ENCODE data around the gene SOX5. TPM values are rescaled to one million over a fixed set of nuclear protein-coding genes. Genes with fewer than 3 reads are reported as not detected.

SOX5 gene
- total and polyA plus RNA-seq, 2 donors (not counting 1 experiment from before 2014, with no cell fraction given), result 3.9 to 17.2 TPM

- H3K4me1 ChIP-seq (ENCODE audit: control insufficient read depth in 2 of 2, insufficient read depth in 2 of 2, low read length in 2 of 2), result no peaks in the 10 kb centered on the region
- H3K36me3 ChIP-seq (replicated peaks in 1 of 2; ENCODE audit: control extremely low read depth in 1 of 2, control insufficient read depth in 1 of 2, extremely low read depth in 1 of 2, insufficient read depth in 2 of 2, low read length in 1 of 2), result no peaks in the 10 kb centered on the region
- no peak overlapping the region for H3K4me3 ChIP-seq (ENCODE audit: control extremely low read depth in 1 of 5, extremely low read depth in 1 of 5, insufficient read depth in 1 of 5, low read depth in 2 of 5, low read length in 4 of 5)
- DNase-seq (no peak), ATAC-seq (ENCODE audit: low read depth) (no peak)
- H3K4me3 Mint-ChIP-seq, result no peak overlapping the region
- H3K27me3 Mint-ChIP-seq, result no peaks in the 10 kb centered on the region
- peaks cover 0 to 3% (median 0%) of the 10 kb centered on the region in 3 donors for H3K9me3 ChIP-seq (ENCODE audit: control extremely low read depth in 1 of 3, control insufficient read depth in 2 of 3, insufficient read depth in 1 of 3, low read length in 2 of 3)
- no peaks in the 10 kb centered on the region for H4K20me1 ChIP-seq (ENCODE audit: control insufficient read depth, insufficient read depth, low read length, poor library complexity, severe bottlenecking)
- no peak overlapping the region for H3K9ac ChIP-seq (ENCODE audit: low read length)
- WGBS (ENCODE audit: insufficient coverage), result no CpG with 5 or more reads among the region's 1 CpG
- no peak overlapping the region for H2AFZ ChIP-seq (ENCODE audit: insufficient read depth, low read depth, low read length, poor library complexity, severe bottlenecking)
- H3K27me3 ChIP-seq (replicated peaks in 1 of 4; ENCODE audit: control extremely low read depth in 1 of 4, control insufficient read depth in 3 of 4, insufficient read depth in 4 of 4, low read length in 3 of 4), result no peaks in the 10 kb centered on the region
- H3K79me2 ChIP-seq (ENCODE audit: control insufficient read depth, insufficient read depth, low read length), result no peaks in the 10 kb centered on the region
- no peak overlapping the region for H3K27ac ChIP-seq (ENCODE audit: low read length in 2 of 2)
- H3K27ac Mint-ChIP-seq, result no peak overlapping the region
- POLR2A ChIA-PET, result no interaction called here
- intact Hi-C loops (cut with micrococcal nuclease), result no loop called here
- H3K4me1 Mint-ChIP-seq, result peaks cover 6% of the 10 kb centered on the region
- no peaks in the 10 kb centered on the region for H3K9me3 Mint-ChIP-seq (ENCODE audit: insufficient read depth)
- CTCF ChIA-PET, result no interaction called here
- TF ChIP-seq CTCF (IDR thresholded peaks at IDR 0.05) (no peak), EZH2 (IDR thresholded peaks at IDR 0.05; ENCODE audit: borderline replicate concordance, insufficient read depth, low read depth, low read length, poor library complexity, severe bottlenecking) (no peak)
- H3K4me2 ChIP-seq (replicated peaks; ENCODE audit: low read depth, low read length, poor library complexity, severe bottlenecking), result no peak overlapping the region
Measured at GRCh38 chr12:23860019-23860418, 89.5 kb downstream of the SOX5 start.

GRCh38 chr12:23857178-23857577 lies 92.3 kb downstream of the SOX5 start:
- CTCF ChIA-PET, result no interaction called here
- H3K27me3 Mint-ChIP-seq, result no peaks in the 10 kb centered on the region
- H3K27ac Mint-ChIP-seq, result no peak overlapping the region
- H2AFZ ChIP-seq (ENCODE audit: insufficient read depth, low read depth, low read length, poor library complexity, severe bottlenecking), result no peak overlapping the region
- POLR2A ChIA-PET, result no interaction called here
- peaks cover 6% of the 10 kb centered on the region for H3K4me1 Mint-ChIP-seq
- intact Hi-C loops (cut with micrococcal nuclease), result no loop called here
- no peaks in the 10 kb centered on the region for H4K20me1 ChIP-seq (ENCODE audit: control insufficient read depth, insufficient read depth, low read length, poor library complexity, severe bottlenecking)
- H3K4me3 ChIP-seq (ENCODE audit: control extremely low read depth in 1 of 5, extremely low read depth in 1 of 5, insufficient read depth in 1 of 5, low read depth in 2 of 5, low read length in 4 of 5), result no peak overlapping the region
- H3K27me3 ChIP-seq (replicated peaks in 1 of 4; ENCODE audit: control extremely low read depth in 1 of 4, control insufficient read depth in 3 of 4, insufficient read depth in 4 of 4, low read length in 3 of 4), result no peaks in the 10 kb centered on the region
- no peaks in the 10 kb centered on the region for H3K36me3 ChIP-seq (replicated peaks in 1 of 2; ENCODE audit: control extremely low read depth in 1 of 2, control insufficient read depth in 1 of 2, extremely low read depth in 1 of 2, insufficient read depth in 2 of 2, low read length in 1 of 2)
- ATAC-seq (ENCODE audit: low read depth) (no peak), DNase-seq (no peak)
- no peaks in the 10 kb centered on the region for H3K4me1 ChIP-seq (ENCODE audit: control insufficient read depth in 2 of 2, insufficient read depth in 2 of 2, low read length in 2 of 2)
- H3K4me2 ChIP-seq (replicated peaks; ENCODE audit: low read depth, low read length, poor library complexity, severe bottlenecking), result no peak overlapping the region
- H3K9ac ChIP-seq (ENCODE audit: low read length), result no peak overlapping the region
- TF ChIP-seq CTCF (IDR thresholded peaks at IDR 0.05) (no peak), EZH2 (IDR thresholded peaks at IDR 0.05; ENCODE audit: borderline replicate concordance, insufficient read depth, low read depth, low read length, poor library complexity, severe bottlenecking) (no peak)
- H3K27ac ChIP-seq (ENCODE audit: low read length in 2 of 2), result no peak overlapping the region
- H3K9me3 Mint-ChIP-seq (ENCODE audit: insufficient read depth), result no peaks in the 10 kb centered on the region
- no peaks in the 10 kb centered on the region for H3K79me2 ChIP-seq (ENCODE audit: control insufficient read depth, insufficient read depth, low read length)
- no peak overlapping the region for H3K4me3 Mint-ChIP-seq
- peaks cover 0 to 1% (median 0%) of the 10 kb centered on the region in 3 donors for H3K9me3 ChIP-seq (ENCODE audit: control extremely low read depth in 1 of 3, control insufficient read depth in 2 of 3, insufficient read depth in 1 of 3, low read length in 2 of 3)

Data from B cell (primary cell).